HG03135 (cell line): Measurements from ENCODE around the gene MELTF.

ENCODE experiments used
- ATAC-seq: cut with Tn5 transposase; IDR thresholded peaks from one replicate; pipeline ENCODE4 v1.9.1; 2021; ENCODE audit warnings: mild to moderate bottlenecking, moderate library complexity; ENCODE audit not compliant: unreplicated experiment

Gene MELTF

DNA sequence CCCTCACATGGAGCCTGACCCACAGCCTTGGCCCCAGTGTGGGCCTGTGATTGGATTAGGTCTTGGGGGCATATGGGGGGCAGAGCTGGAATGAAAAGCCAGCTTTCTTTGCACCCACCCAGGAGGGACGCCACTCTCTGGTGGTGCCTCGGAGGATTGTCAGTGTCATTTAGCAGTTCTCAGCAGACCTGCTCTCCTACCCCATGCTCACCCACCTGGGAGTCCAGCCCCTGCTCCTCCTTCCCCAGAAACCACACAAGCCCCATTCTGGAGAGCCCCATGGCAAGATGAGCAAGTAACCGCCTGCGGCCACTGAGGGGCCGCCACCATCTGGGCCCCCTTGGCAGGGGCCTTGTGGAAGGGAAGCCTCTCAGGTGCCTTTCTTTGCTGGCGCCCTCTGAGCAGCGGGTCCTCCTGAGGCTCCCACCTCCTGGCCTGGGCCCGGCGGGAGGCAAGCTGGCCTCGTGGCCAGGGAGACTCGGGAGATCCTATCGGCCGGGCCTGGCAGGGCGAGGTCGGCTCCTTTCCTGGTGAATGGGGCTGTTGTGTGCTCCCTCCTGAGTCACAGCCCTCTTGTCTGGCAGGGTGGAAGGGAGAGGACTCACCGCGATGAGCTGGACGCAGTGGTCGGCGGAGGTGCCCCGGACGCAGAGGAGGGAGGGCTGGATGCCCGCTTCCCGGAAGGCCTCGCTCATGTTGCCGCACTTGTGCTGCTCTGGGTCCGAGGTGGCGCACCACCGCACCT lies 2.3 kb downstream of the MELTF start:
- no peak for ATAC-seq

DNA sequence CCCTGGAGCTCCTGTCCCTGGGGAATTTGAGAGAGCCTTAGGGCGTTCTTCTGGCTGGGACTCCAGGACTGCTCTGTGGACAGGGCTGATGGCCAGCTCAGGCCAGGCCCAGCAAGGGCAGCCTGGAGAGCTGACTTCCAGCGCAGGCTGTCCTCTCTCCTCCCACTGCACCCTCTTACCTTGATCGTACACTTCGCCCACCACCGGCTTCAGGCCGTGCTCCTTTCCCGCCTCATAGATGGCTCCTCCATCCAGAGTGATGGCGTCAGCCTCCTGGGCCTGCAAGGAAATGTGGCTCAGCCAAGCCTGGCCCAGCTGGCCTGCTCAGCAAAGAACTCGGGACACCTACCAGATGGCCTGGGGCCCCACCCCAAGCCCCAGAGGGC lies 3.1 kb downstream of the MELTF start:
- no peak for ATAC-seq

DNA sequence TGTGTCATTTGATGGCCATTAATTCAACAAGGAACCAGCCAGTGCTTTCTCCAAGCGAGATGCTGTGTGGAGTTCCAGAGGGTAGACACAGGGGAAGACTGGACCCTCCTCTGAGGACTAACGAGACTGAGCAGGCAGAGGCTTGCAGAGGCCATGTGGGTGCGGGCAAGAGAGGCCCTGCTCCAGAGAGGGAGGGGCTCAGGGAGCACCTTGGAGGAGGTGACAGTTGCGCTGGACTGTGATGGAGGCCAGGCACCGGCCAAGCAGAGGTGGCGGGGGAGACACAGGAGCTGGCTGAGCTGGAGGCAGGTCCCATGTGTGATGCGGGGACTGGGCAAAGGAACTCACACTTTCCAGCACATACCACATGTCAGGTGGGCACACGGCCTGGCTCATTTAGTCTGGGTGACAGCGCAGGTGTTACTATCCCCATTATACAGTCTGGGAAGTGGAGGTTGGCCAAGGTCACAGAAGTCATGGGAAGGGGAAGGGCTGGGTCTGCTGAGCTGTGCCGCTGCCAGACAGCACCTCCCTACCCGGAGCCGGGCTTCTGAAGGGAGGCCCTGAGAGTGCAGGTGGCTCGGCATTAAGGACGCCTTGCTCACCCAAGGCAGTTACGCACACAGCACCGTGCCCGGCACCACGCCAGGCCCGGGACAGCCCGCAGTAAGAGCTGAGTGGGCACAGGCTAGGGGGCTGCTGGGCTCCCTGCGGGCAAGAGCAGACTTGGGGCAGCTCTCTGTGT lies 3.7 kb downstream of the MELTF start:
- ATAC-seq, result no peak

GRCh38 chr3:197024881-197025735 lies 4.5 kb downstream of the MELTF start:
- no peak for ATAC-seq

DNA sequence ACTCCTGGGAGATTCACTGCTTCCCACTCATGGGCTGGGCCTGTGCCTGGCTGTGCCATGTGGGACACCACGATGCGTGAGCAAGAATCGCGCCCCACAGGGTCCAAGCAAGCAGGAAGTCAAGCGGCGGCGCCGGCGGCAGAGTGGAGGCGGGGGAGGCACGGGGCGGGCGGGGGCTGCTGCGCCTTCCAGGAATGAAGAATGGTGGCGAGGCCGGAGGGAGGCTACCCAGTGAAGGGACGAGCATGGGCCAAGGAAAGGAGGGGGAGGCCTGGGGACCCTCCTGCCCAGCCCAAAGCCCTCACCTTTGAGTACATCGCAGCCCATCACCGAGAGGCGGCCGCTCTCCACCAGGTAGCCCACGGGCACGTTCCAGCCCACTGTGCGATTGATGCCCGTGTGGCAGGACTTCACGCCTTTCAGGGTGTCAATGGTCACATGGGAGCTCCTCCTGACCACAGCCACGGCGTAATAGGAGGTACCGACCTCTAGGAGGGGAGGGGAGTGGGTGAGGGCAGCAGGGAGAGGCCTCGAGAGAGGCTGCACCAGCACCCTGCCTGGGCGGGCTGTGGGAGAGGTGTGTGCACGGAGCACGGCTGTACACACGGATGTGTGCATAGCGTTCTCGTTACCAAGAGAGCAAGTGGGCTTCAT lies 5.5 kb downstream of the MELTF start:
- ATAC-seq, result no peak

DNA sequence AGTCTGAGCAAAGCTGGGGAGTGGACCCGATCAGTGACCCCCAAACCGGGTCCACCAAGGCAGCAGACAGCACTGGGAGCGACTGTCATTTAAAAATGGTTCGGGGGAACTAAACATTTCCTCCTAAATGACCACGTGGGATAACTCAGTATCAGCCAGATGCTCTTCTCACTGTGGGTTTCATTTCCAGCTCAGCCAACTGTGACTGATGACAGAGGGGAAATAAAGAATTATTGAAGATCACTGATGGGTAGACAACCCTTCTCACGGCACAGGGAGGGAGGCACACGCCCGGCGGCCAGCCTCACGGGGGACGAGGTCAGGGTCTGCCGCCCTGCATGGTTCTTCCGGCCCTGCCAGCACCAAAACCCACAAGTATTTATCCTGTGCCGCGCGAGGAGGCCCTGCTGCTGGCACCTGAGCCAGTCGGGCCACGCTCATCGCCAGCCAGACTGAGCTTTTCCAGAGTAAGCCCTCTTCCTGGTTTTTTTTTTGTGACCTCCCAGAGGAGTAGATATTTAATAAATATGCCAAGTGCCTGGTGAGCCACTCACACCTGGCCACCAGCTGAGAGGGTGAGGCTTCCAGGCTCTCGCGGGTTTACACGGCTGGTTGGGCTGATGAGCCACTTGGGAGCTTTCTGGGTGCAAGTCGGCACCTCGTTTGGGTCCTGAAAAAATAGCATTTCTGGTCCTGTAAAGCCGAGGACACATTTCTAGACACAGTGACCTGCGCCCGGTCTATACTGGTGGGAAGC lies 6.2 kb downstream of the MELTF start:
- peak; percentile 53 for ATAC-seq

DNA sequence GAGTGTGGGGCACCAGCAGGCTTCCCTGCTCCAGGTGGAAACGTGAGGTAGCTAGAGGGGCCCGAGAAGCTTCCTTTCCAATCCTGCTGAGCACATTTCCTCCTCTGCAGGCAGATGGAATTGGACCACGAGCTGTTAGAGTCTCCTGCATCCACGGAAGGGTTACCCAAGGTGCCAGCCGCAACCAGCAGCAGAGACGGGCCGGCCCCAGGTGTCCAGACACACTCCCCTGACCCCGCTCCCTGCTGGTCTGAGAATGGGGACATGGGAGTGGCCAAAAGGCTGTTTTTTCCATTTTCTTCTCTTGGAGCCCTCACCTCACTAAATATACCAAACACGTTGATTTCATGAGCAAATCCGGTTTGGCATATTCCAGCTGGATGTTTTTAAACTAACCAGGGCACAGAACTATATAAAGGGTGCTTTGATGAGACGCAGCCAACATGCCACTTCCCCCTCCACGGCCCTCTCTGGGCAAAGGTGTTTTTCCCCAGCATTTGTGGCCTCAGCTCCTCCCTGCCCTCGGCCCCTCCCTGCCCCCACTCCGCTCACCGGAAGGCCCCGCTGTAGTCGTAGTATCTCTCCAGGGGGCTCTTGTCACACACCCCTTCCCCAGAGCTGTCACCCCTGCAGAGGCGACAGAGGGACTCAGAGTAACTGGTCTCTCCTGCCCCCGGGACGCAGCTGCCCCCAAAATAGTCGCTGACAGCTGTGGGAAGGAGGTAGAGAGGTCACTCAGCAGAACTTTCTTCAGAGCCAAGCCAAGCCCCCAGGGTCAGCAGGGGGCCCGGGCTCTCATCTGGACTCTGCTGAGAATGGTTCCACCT lies 7.0 kb downstream of the MELTF start:
- peak; percentile 11 for ATAC-seq

GRCh38 chr3:197021729-197022404 lies 7.8 kb downstream of the MELTF start:
- ATAC-seq, result no peak

DNA sequence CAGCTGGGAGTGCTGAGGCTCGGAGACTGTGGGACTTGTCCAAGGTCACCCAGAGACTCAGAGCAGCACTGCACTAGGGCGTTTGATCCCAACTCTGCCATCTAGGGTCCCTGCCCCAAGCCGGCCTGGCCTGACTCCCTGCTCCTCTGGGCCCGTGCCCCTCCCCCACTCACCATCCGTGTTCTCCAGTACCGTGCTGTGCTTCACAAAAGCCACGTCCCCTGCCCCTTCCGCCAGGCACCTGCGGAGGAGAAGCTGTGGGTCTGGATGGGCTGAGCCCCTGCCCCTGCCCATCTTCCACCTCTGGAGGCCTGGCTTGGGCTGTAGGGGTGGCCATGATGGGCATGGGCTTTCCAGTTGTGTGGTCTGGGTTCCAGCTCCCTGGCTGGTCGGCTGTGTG lies 8.4 kb downstream of the MELTF start:
- no peak for ATAC-seq

GRCh38 chr3:197019535-197019934 lies 10.1 kb downstream of the MELTF start:
- ATAC-seq, result no peak

- no peak for ATAC-seq
These were observed 10.6 kb downstream of the MELTF start for GRCh38 chr3:197019021-197019420.

DNA sequence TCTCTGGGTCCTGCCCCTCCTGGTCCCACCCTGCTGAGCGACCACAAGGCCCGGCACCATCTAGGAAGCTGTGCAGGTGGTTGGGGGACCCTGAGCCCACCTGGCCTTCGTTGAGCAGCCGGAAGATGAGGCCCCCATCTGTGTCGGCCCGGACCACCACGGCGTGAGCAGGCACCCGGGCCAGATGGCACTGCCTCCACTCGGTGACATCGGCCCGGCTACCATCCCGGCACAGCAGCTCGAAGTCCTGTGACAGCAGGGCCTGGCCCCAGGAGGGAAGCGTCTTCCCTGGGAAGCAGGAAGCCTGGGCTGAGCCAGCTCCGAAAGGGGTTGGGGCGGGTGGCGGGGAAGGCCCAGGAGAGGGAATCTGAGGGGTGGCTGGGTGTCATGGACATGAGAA lies 12.6 kb downstream of the MELTF start:
- no peak for ATAC-seq

GRCh38 chr3:197015790-197016736 lies 13.6 kb downstream of the MELTF start:
- no peak for ATAC-seq

GRCh38 chr3:197014942-197015575 lies 14.6 kb downstream of the MELTF start:
- no peak for ATAC-seq

DNA sequence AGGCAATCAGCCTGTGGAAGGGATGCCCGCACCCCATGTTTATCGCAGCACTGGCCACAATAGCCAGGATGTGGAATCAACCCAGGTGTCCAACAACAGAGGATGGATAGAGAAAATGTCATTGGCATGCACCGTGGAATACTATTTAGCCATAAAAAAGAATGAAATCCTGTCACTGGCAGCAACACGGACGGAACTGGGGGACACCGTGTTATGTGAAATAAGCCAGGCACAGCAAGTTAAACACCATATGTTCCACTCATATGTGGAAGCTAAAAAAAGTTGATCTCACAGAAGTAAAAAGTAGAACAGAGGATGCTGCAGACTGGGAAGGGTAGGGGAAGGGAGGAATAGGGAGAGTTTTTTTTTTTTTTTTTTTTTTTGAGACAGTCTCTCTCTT lies 15.6 kb downstream of the MELTF start:
- no peak for ATAC-seq

GRCh38 chr3:197012540-197012883 lies 17.1 kb downstream of the MELTF start:
- no peak for ATAC-seq

DNA sequence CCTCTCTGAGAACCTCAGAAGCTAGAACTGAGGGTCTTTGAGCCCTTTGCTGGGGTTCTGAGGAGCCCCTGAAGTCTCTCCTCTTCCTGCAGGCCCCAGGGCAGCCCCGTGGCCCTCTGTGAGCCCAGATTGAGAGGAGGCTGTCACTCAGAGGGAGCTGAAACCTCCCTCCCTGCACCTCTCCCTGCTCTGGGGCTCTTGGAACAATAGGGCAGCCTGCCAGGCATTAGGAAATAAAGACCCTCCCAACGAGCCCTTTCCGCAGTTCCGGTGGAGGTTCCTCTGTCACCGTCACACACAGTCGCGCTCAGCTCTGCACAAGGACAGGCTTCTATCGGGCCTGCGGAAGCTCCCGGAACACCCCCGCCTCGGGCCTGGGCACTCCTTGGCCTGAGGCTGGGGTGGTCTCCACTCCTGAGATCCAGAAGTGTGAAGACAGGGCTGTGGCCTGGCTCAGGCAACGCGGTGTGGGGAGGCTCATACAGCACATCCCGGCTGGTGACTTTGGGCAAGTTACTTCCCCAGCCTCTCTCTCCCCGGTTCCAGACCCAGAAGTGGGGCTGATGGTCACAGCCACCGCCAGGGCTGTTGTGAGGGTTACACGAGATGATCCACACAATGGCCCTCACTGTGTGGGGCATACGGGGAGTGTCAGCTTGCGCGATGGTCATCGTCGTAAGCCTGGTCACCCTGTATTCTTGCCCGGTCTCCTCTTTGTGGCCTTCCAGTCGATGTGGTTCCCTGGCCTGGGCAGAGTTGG lies 17.7 kb downstream of the MELTF start:
- ATAC-seq, result no peak
